ENCODE data around the gene SWAP70.

DNA sequence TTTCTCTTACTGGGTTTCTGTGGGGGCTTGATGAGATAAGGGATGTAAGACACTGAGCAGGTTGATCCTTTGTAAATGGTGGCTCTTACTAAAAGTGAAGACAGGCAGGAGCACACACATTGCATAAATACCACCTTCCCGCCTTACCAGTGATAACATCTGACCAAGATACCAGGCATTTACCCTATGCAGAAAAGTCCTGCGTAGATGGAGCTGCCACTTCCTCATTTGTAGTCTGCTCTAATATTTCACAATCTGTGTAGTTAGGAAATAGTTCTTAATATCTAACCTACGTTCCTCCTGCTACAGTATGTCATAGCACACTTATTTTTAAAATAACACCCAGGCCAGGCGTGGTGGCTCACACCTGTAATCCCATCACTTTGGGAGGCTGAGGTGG, 23.9 kb upstream of the SWAP70 start:
- TF ChIP-seq, protein P1, sequence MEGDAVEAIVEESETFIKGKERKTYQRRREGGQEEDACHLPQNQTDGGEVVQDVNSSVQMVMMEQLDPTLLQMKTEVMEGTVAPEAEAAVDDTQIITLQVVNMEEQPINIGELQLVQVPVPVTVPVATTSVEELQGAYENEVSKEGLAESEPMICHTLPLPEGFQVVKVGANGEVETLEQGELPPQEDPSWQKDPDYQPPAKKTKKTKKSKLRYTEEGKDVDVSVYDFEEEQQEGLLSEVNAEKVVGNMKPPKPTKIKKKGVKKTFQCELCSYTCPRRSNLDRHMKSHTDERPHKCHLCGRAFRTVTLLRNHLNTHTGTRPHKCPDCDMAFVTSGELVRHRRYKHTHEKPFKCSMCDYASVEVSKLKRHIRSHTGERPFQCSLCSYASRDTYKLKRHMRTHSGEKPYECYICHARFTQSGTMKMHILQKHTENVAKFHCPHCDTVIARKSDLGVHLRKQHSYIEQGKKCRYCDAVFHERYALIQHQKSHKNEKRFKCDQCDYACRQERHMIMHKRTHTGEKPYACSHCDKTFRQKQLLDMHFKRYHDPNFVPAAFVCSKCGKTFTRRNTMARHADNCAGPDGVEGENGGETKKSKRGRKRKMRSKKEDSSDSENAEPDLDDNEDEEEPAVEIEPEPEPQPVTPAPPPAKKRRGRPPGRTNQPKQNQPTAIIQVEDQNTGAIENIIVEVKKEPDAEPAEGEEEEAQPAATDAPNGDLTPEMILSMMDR (IDR thresholded peaks at IDR 0.05; ENCODE audit: insufficient read depth, low read length, poor library complexity, severe bottlenecking): no peak
- no peak for TF ChIP-seq EZH2phosphoT487 (conservative IDR thresholded peaks at IDR 0.05; ENCODE audit: low read length)
